Measurements from ENCODE around the gene NKD2.

NKD2 gene

DNA sequence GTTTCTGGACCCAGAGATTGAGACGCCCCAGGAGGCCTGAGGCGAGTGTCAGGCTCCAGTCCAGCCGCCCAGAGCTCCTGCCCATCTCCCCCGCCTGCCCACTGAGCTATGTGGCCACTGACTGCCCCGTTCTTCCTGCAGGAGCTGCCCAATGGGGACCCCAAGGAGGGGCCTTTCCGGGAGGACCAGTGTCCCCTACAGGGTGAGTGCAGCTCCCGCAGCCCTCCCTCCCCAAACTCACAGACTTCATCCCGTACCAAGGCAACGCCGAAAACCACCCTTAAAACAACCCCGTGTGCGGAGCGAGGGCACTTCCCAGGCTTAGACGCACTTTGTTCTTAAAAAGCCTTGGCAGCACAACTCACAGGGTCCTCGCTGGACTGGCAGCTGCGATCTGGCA, 23.4 kb downstream of the NKD2 start:
- DNase-seq = no peak

GRCh38 chr5:1032551-1033027, 24.0 kb downstream of the NKD2 start:
- DNase-seq = no peak

DNA sequence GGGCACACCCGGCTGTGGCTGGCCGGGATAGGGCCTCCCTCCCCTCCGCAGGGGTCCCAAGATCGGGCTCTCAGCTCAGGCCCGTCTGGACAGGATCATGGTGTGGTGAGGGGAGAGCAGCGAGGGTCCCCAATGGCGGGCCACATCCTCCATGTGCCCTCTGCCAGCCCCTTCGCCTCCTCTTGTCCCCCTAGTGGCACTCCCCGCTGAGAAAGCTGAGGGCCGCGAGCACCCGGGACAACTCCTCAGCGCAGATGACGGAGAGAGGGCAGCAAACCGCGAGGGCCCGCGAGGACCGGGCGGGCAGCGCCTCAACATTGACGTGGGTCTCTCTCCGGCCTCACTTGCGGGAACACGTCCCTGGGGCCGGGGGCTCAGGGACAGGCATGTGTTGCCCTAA, 24.6 kb downstream of the NKD2 start:
- no peak for DNase-seq

GRCh38 chr5:1033606-1034420, 25.2 kb downstream of the NKD2 start:
- no peak for DNase-seq

- DNase-seq = no peak
Observed at GRCh38 chr5:1034421-1034905, 25.9 kb downstream of the NKD2 start.

DNA sequence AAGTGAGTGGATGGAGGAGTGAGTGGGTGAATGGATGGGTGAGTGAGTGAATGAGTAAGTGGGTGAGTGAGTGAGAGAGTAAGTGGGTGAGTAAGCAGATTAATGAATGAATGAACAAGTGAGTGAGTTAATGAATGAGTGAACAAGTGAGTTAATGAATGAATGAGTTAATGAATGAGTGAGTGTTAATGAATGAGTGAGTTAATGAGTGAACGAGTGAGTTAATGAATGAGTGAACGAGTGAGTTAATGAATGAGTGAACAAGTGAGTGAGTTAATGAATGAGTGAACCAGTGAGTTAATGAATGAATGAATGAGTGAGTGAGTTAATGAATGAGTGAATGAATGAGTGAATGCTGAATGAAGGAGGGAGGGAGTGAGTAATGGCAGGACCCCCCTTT, 26.4 kb downstream of the NKD2 start:
- no peak for DNase-seq

GRCh38 chr5:1035421-1036405, 27.1 kb downstream of the NKD2 start:
- no peak for DNase-seq

- no peak for DNase-seq
Observed at GRCh38 chr5:1036504-1037122, 28.0 kb downstream of the NKD2 start.

DNA sequence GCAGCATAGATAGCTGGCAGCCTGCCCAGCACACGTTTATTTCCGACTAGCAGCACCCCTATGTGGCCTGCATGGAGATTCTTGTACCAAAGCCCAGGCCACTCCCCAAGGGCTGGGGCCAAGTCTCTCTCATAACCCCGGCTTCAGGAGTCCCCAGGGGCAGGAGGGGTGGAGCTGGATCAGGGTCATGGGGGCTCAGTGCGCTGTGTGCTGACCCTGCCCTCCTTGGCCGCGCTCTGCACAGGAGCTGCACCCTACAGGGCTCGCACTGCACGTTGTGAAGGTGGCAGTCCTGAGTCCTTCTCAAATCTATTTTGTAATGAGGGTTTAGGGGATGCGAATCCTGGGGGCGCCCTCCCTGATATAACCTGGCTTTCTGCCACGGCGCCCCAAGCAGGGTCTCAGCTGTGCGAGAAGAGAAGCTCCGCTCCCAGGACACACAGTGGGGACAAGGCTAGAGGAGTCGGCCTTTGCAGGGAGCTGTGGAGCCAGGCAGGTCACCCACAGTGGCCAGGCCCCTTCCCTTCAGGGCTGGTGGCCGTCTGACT, 28.6 kb downstream of the NKD2 start:
- DNase-seq = no peak

GRCh38 chr5:1037671-1038416, 29.2 kb downstream of the NKD2 start:
- no peak for DNase-seq

- DNase-seq = no peak
Observed at GRCh38 chr5:1038417-1039209, 30.0 kb downstream of the NKD2 start.

DNA sequence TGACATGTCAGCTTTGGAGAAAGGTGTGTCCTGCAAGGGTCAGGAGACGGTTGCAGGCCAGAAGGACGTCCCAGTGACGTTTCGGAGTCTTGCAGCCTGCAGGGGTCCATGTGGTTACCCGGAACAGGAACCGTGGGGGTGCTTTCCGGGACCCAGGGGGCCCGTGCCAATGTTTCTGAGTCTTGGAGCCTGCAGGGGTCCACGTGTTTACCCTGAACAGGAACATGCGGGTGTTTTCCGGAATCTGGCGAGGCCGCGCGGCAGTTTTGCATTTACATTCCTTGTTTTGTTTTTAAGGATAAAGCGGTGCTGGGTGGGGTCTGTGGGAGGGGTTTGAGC, 30.6 kb downstream of the NKD2 start:
- no peak for DNase-seq

- no peak for DNase-seq
Observed at GRCh38 chr5:1039706-1040260, 31.2 kb downstream of the NKD2 start.

DNA sequence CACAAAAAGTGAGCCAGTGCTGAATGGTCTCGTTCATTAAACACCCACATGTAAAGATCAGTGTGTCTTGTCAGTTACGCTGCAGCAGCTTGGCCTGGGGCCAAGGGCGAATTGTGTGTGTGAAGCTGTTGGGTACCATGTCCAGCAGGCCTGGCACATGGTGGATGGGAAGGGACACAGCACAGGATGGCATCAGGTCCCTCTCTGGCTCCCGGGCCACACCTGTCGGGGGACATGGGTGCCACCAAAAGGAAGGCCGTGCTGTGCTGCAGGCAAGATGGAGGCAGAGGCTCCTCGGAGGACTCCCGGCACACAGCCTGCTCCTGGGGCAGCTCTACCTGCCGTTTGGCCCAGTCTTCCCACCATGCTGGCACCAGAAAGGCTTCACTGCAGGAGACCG, 32.0 kb downstream of the NKD2 start:
- DNase-seq = no peak

DNA sequence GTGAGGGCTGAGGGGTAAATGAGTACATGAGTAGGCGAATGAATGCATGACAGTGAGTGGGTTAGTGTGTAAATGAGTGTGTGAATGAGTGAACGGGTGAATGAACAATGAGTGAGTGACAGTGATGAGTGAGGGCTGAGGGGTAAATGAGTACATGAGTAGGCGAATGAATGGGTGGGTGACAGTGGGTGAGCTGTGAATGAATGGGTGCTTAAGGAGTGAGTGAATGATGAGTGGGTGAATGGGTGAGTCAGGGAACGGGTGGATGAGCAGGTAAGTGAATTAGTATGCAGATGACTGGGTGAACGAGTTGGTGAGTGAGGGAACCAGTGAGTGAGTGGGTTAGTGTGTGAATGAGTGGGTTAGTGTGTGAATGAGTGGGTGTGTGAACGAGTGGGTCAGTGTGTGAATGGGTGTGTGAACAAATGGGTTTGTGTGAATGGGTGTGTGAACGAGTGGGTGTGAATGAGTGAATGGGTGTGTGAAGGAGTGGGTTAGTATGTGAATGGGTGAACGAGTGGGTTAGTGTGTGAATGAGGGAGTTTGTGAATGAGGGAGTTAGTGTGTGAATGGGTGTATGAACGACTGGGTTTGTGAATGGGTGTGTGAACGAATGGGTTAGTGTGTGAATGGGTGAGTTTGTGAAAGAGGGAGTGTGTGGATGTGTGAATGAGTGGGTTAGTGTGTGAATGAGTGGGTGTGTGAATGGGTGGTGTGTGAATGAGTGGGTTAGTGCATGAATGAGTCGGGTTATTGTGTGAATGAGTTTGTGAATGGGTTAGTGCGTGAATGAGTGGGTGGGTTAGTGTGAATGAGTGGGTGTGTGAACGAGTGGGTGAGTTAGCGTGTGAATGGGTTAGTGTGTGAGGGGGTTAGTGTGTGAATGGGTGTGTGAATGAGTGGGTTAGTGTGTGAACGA, 32.9 kb downstream of the NKD2 start:
- no peak for DNase-seq

GRCh38 chr5:1042626-1043025, 34.0 kb downstream of the NKD2 start:
- no peak for DNase-seq

DNA sequence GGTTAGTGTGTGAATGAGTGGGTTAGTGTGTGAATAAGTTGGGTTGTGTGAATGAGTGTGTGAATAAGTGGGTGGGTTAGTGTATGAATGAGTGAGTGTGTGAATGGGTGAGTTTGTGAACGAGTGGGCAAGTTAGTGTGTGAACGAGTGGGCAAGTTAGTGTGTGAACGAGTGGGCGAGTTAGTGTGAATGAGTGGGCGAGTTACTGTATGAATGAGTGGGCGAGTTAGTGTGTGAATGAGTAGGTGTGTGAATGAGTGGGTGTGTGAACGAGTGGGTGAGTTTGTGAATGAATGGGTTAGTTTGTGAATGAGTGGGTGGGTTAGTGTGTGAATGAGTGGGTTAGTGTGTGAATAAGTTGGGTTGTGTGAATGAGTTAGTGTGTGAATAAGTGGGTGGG, 34.7 kb downstream of the NKD2 start:
- no peak for DNase-seq

DNA sequence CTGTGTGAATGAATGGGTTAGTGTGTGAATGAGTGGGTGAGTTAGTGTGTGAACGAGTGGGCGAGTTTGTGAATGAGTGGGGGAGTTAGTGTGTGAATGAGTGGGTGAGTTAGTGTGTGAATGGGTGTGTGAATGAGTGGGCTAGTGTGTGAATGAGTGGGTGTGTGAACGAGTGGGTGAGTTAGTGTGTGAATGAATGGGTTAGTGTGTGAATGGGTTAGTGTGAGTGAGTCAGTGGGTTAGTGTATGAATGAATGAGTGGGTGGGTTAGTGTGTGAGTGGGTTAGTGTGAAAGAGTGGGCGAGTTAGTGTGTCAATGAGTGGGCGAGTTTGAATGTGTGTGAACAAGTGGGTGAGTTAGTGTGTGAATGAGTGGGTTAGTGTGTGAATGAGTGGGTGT, 35.5 kb downstream of the NKD2 start:
- no peak for DNase-seq

GRCh38 chr5:1045960-1046560, 37.5 kb downstream of the NKD2 start:
- DNase-seq = no peak

Data from CD4-positive, alpha-beta T cell treated with Interleukin-17A for 4 hours (primary cell).